ENCODE measurements around the gene MAN1A2.
A peak's percentile ranks its signal among the peaks of the same experiment; 100 is the strongest.
"Not testable (repeated sequence)": the region's sequence is repeated elsewhere in the genome, so short reads cannot be mapped to it uniquely, and the experiment has no call there.

Gene MAN1A2

GRCh38 chr1:117511273-117511672 lies 144.0 kb downstream of the MAN1A2 start:
- no peak for DNase-seq

GRCh38 chr1:117512728-117513321 lies 145.6 kb downstream of the MAN1A2 start:
- peak; percentile 35 for DNase-seq

GRCh38 chr1:117523111-117523510 lies 155.9 kb downstream of the MAN1A2 start:
- DNase-seq: no peak

- no peak for DNase-seq
Observed at GRCh38 chr1:117527074-117527473, 159.8 kb downstream of the MAN1A2 start.

GRCh38 chr1:117527566-117528102 lies 160.4 kb downstream of the MAN1A2 start:
- DNase-seq: peak; percentile 14

GRCh38 chr1:117529683-117530082 lies 162.4 kb downstream of the MAN1A2 start:
- DNase-seq: no peak

GRCh38 chr1:117531222-117531621 lies 164.0 kb downstream of the MAN1A2 start:
- DNase-seq: no peak

- DNase-seq: peak; percentile 71
Observed at GRCh38 chr1:117534995-117535467, 167.8 kb downstream of the MAN1A2 start.

GRCh38 chr1:117535821-117536220 lies 168.6 kb downstream of the MAN1A2 start:
- no peak for DNase-seq

GRCh38 chr1:117537291-117537920 lies 170.2 kb downstream of the MAN1A2 start:
- DNase-seq: no peak

- no peak for DNase-seq
Observed at GRCh38 chr1:117540532-117540931, 173.3 kb downstream of the MAN1A2 start.

- DNase-seq: no peak
Observed at GRCh38 chr1:117541003-117541402, 173.8 kb downstream of the MAN1A2 start.

- no peak for DNase-seq
Observed at GRCh38 chr1:117541585-117541984, 174.3 kb downstream of the MAN1A2 start.

- no peak for DNase-seq
Observed at GRCh38 chr1:117544509-117545109, 177.4 kb downstream of the MAN1A2 start.

- DNase-seq: no peak
Observed at GRCh38 chr1:117546467-117546866, 179.2 kb downstream of the MAN1A2 start.

- no peak for DNase-seq
Observed at GRCh38 chr1:117553471-117553870, 186.2 kb downstream of the MAN1A2 start.

- no peak for DNase-seq
Observed at GRCh38 chr1:117555806-117556205, 188.6 kb downstream of the MAN1A2 start.

- DNase-seq: no peak
Observed at GRCh38 chr1:117556341-117556740, 189.1 kb downstream of the MAN1A2 start.

- DNase-seq: no peak
Observed at GRCh38 chr1:117556976-117557375, 189.7 kb downstream of the MAN1A2 start.

- not testable (repeated sequence) for DNase-seq
Observed at GRCh38 chr1:117558451-117558850, 191.2 kb downstream of the MAN1A2 start.

GRCh38 chr1:117559139-117559538 lies 191.9 kb downstream of the MAN1A2 start:
- DNase-seq: no peak

- no peak for DNase-seq
Observed at GRCh38 chr1:117559985-117560384, 192.7 kb downstream of the MAN1A2 start.

GRCh38 chr1:117561071-117561470 lies 193.8 kb downstream of the MAN1A2 start:
- DNase-seq: no peak

GRCh38 chr1:117561551-117561950 lies 194.3 kb downstream of the MAN1A2 start:
- DNase-seq: no peak

Data from HCEC 1CT (cell line).